Smooth muscle cell (in vitro differentiated cells): ENCODE results near the gene PTGES3. TPM values are rescaled to one million over a fixed set of nuclear protein-coding genes. Genes with fewer than 3 reads are reported as not detected.

Experiments
- DNase-seq: peaks from one replicate; lab custom pipeline; 2025; ENCODE audit not compliant: unreplicated experiment; lab: John Stamatoyannopoulos, UW
- H2AFZ ChIP-seq: fragments of 200-600 bp; sonication (generic); 2 replicates; pipeline ENCODE4 v1.6.0; 2016; ENCODE audit warnings: antibody characterized with exemption, low read depth, mild to moderate bottlenecking
- H3F3A ChIP-seq: fragments of 200-600 bp; sonication (generic); 2 replicates; pipeline ENCODE4 v1.6.0; 2017; ENCODE audit warnings: antibody characterized with exemption, low read depth
- H3K27ac ChIP-seq: fragments of 200-600 bp; sonication (generic); 2 replicates; pipeline ENCODE4 v1.5.1; 2016; ENCODE audit warnings: low read depth, mild to moderate bottlenecking
- H3K27me3 ChIP-seq: fragments of 200-600 bp; sonication (generic); 2 replicates; pipeline ENCODE4 v1.6.1; 2016; ENCODE audit warnings: low read depth, mild to moderate bottlenecking
- H3K36me3 ChIP-seq: fragments of 200-600 bp; sonication (generic); 2 replicates; pipeline ENCODE4 v1.5.1; 2016; ENCODE audit warnings: low read depth
- H3K4me1 ChIP-seq: fragments of 200-600 bp; sonication (generic); 2 replicates; pipeline ENCODE4 v1.5.1; 2016; ENCODE audit warnings: low read depth
- H3K4me2 ChIP-seq: fragments of 200-600 bp; sonication (generic); 2 replicates; pipeline ENCODE4 v1.6.0; 2016; ENCODE audit warnings: mild to moderate bottlenecking
- H3K4me3 ChIP-seq: fragments of 200-600 bp; sonication (generic); 2 replicates; pipeline ENCODE4 v1.5.1; 2016; ENCODE audit warnings: mild to moderate bottlenecking
- H3K79me2 ChIP-seq: fragments of 200-600 bp; sonication (generic); 2 replicates; pipeline ENCODE4 v1.6.0; 2016; ENCODE audit warnings: low read depth, mild to moderate bottlenecking
- H3K9ac ChIP-seq: fragments of 200-600 bp; sonication (generic); 2 replicates; pipeline ENCODE4 v1.6.0; 2016; ENCODE audit warnings: low read depth
- H3K9me3 ChIP-seq: fragments of 200-600 bp; sonication (generic); replicated peaks from 2 replicates; pipeline ENCODE4 v1.5.1; 2016; ENCODE audit warnings: low read depth
- H4K20me1 ChIP-seq: fragments of 200-600 bp; sonication (generic); 2 replicates; pipeline ENCODE4 v1.6.0; 2016; ENCODE audit warnings: low read depth
- WGBS: methylation state at CpG from one replicate; pipeline ENCODE4 v1.1.7; 2016; ENCODE audit warnings: low lambda C conversion rate; 5-methylcytosine and 5-hydroxymethylcytosine counted together
- polyA plus RNA-seq: library from polyadenylated mRNA; unstranded; fragments of >200 nt; fragmentation: Nextera tagmentation; extraction: Ambion mirVana; gene quantifications from 2 replicates; pipeline ENCODE4 v1.2.1, GENCODE V29; 2016
- total RNA-seq: library from RNA; depleted of rRNA; stranded (reverse); fragments of >200 nt; gene quantifications from 2 replicates; pipeline ENCODE4 v1.2.3, GENCODE V29; 2014
- TF ChIP-seq, protein P1 (sequence below): fragments of 200-600 bp; sonication (generic); IDR thresholded peaks from 2 replicates; pipeline ENCODE4 v1.5.1; 2017; ENCODE audit warnings: borderline replicate concordance, mild to moderate bottlenecking, antibody characterized with exemption; ENCODE audit not compliant: insufficient read depth, poor library complexity, severe bottlenecking

PTGES3 gene
- total and polyA plus RNA-seq, 2 experiments from 2014 or later: 128 to 160 TPM

- peaks cover 45% of the 10 kb centered on the region for H3K4me1 ChIP-seq
- H3K27ac ChIP-seq: peak overlapping the region; percentile 54
- H3K79me2 ChIP-seq: peaks cover 82% of the 10 kb centered on the region
- no peak overlapping the region for H2AFZ ChIP-seq
- TF ChIP-seq, protein P1, sequence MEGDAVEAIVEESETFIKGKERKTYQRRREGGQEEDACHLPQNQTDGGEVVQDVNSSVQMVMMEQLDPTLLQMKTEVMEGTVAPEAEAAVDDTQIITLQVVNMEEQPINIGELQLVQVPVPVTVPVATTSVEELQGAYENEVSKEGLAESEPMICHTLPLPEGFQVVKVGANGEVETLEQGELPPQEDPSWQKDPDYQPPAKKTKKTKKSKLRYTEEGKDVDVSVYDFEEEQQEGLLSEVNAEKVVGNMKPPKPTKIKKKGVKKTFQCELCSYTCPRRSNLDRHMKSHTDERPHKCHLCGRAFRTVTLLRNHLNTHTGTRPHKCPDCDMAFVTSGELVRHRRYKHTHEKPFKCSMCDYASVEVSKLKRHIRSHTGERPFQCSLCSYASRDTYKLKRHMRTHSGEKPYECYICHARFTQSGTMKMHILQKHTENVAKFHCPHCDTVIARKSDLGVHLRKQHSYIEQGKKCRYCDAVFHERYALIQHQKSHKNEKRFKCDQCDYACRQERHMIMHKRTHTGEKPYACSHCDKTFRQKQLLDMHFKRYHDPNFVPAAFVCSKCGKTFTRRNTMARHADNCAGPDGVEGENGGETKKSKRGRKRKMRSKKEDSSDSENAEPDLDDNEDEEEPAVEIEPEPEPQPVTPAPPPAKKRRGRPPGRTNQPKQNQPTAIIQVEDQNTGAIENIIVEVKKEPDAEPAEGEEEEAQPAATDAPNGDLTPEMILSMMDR: no peak
- no peak for DNase-seq
- no peaks in the 10 kb centered on the region for H3K36me3 ChIP-seq
- peak overlapping the region; percentile 20 for H3K4me3 ChIP-seq
- no peaks in the 10 kb centered on the region for H3K27me3 ChIP-seq
- H3F3A ChIP-seq: peaks cover 12% of the 10 kb centered on the region
- WGBS: 9% methylated on average over 13 of the region's 13 CpGs
- no peak overlapping the region for H3K9ac ChIP-seq
- H3K4me2 ChIP-seq: peak overlapping the region; percentile 98
- no peaks in the 10 kb centered on the region for H3K9me3 ChIP-seq
- H4K20me1 ChIP-seq: peaks cover 70% of the 10 kb centered on the region
These were observed 56.0 kb downstream of the PTGES3 start for GRCh38 chr12:56631790-56632700.

GRCh38 chr12:56630180-56630632 lies 57.9 kb downstream of the PTGES3 start, which contains the start of gene BAZ2A:
BAZ2A (minus strand) TSS chr12:56630326; CDS start chr12:56617530, 12,796 bp downstream.
- Histone ChIP-seq H3K4me3 (peak within 1 kb of the TSS; percentile 97), H3K79me2 (peaks cover 92% of the 10 kb centered on the region), H3K9ac (peak within 1 kb of the TSS; percentile 96), H3K27me3 (no peaks in the 10 kb centered on the region), H4K20me1 (peaks cover 87% of the 10 kb centered on the region), H3F3A (peaks cover 8% of the 10 kb centered on the region), H3K27ac (peak within 1 kb of the TSS; percentile 91), H2AFZ (peak within 1 kb of the TSS; percentile 78), H3K36me3 (no peaks in the 10 kb centered on the region), H3K9me3 (no peaks in the 10 kb centered on the region), H3K4me2 (peak within 1 kb of the TSS; percentile 91), H3K4me1 (peaks cover 40% of the 10 kb centered on the region)
- 4% methylated on average over 9 of the region's 31 CpGs for WGBS
- TF ChIP-seq, protein P1: no peak
- DNase-seq: peak; percentile 42

DNA sequence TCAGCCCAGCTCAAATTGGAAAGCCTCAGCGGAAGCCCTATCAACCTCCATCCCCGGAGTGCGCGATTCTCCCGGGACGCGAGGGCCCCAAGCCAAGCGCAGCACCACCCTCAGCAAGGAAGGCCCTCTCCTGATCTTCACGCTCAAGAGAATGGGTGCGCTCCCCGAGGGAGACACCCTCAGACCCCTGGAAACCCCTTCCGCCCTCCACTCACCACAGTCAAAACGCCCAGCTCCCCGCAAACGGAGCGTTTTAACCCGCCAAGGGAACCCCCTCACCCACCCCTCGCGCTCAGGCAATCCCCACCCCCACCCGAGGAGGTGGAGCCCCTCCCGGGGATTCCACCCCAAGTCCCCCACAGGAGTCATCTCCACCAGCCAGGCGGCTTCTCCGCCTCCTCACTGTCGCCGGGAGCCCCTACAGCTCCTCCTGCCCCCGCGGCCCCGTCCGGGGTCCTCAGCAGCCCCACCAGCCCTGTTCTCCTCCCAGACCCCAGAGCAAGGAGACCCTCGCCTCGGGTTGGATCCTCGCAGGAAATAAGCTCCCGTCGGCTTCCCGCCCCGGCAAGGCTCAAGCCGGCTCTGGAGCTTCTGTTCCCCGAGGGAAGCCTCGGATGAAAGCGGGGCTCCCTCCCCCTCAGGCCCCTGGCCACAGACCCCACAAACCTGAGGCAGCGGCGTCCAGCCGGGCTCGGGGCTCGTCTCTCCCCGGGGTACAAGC lies 58.5 kb downstream of the PTGES3 start:
- DNase-seq: no peak
- peaks cover 93% of the 10 kb centered on the region for H4K20me1 ChIP-seq

More for the DNA sequence above, 58.5 kb downstream of the PTGES3 start:
- Histone ChIP-seq H2AFZ (peak overlapping the region; percentile 78), H3K36me3 (no peaks in the 10 kb centered on the region), H3K4me3 (peak overlapping the region; percentile 97), H3K4me1 (peaks cover 40% of the 10 kb centered on the region), H3K9ac (peak overlapping the region; percentile 96), H3K79me2 (peaks cover 94% of the 10 kb centered on the region), H3K4me2 (peak overlapping the region; percentile 91), H3K27ac (peak overlapping the region; percentile 91), H3F3A (peaks cover 8% of the 10 kb centered on the region), H3K27me3 (no peaks in the 10 kb centered on the region), H3K9me3 (no peaks in the 10 kb centered on the region)
- 1% methylated on average over 30 of the region's 46 CpGs for WGBS
- TF ChIP-seq, protein P1: no peak
